MM.1S (cell line): ENCODE results near the gene CASKIN1.

Experiments used
- DNase-seq: peaks from one replicate; pipeline ENCODE4 v3.0.0-alpha.2; 2015
- H2AFZ ChIP-seq: fragments of 300-600 bp; sonication (generic); 2 replicates; pipeline ENCODE4 v1.6.0; 2016; ENCODE audit warnings: antibody characterized with exemption, low read length
- H3F3A ChIP-seq: fragments of 300-600 bp; sonication (generic); 2 replicates; pipeline ENCODE4 v1.6.1; 2016; ENCODE audit warnings: mild to moderate bottlenecking, antibody characterized with exemption, low read length, moderate library complexity, mixed read lengths; ENCODE audit not compliant: insufficient read depth
- H3K27ac ChIP-seq: fragments of 300-600 bp; sonication (generic); 2 replicates; pipeline ENCODE4 v1.5.1; 2016; ENCODE audit warnings: mild to moderate bottlenecking, low read length
- H3K27me3 ChIP-seq: fragments of 300-600 bp; sonication (generic); replicated peaks from 2 replicates; pipeline ENCODE4 v1.6.0; 2016; ENCODE audit warnings: low read length; ENCODE audit not compliant: insufficient read depth
- H3K36me3 ChIP-seq: fragments of 300-600 bp; sonication (generic); replicated peaks from 2 replicates; pipeline ENCODE4 v1.6.1; 2016; ENCODE audit warnings: mild to moderate bottlenecking, low read length, mixed read lengths; ENCODE audit not compliant: insufficient read depth
- H3K4me1 ChIP-seq: fragments of 300-600 bp; sonication (generic); 2 replicates; pipeline ENCODE4 v1.6.1; 2016; ENCODE audit warnings: low read length, mixed read lengths
- H3K4me2 ChIP-seq: fragments of 300-600 bp; sonication (generic); 2 replicates; pipeline ENCODE4 v1.6.0; 2016; ENCODE audit warnings: low read depth, low read length
- H3K4me3 ChIP-seq: fragments of 300-600 bp; sonication (generic); 2 replicates; pipeline ENCODE4 v1.5.1; 2016; ENCODE audit warnings: low read length, mixed read lengths
- H3K79me2 ChIP-seq: fragments of 300-600 bp; sonication (generic); 2 replicates; pipeline ENCODE4 v1.6.1; 2016; ENCODE audit warnings: mixed run types, low read length, mixed read lengths
- H3K9ac ChIP-seq: fragments of 300-600 bp; sonication (generic); 2 replicates; pipeline ENCODE4 v1.6.1; 2016; ENCODE audit warnings: low read length, mixed read lengths
- H3K9me2 ChIP-seq: fragments of 300-600 bp; sonication (generic); replicated peaks from 2 replicates; pipeline ENCODE4 v1.6.1; 2016; ENCODE audit warnings: mild to moderate bottlenecking, low read length, mixed read lengths; ENCODE audit not compliant: insufficient read depth
- H3K9me3 ChIP-seq: fragments of 300-600 bp; sonication (generic); replicated peaks from 2 replicates; pipeline ENCODE4 v1.6.1; 2016; ENCODE audit warnings: mild to moderate bottlenecking, low read length, mixed read lengths; ENCODE audit not compliant: insufficient read depth
- H4K20me1 ChIP-seq: fragments of 300-600 bp; sonication (generic); 2 replicates; pipeline ENCODE4 v1.6.1; 2016; ENCODE audit warnings: mild to moderate bottlenecking, low read length, moderate library complexity, mixed read lengths; ENCODE audit not compliant: insufficient read depth
- CTCF ChIP-seq: fragments of 300-600 bp; sonication (generic); IDR thresholded peaks from 2 replicates; pipeline ENCODE4 v1.5.1; 2016; ENCODE audit warnings: antibody characterized with exemption, low read length, mixed read lengths
- EZH2 ChIP-seq: fragments of 300-600 bp; sonication (generic); optimal IDR thresholded peaks from 2 replicates; pipeline ENCODE3; 2017; ENCODE audit warnings: low read depth, mild to moderate bottlenecking, antibody characterized with exemption, low read length, mixed read lengths
- EZH2phosphoT487 ChIP-seq: fragments of 300-600 bp; sonication (generic); IDR thresholded peaks from 2 replicates; pipeline ENCODE4 v1.6.1; 2018; ENCODE audit warnings: antibody characterized with exemption, low read length

The CASKIN1 gene

DNA sequence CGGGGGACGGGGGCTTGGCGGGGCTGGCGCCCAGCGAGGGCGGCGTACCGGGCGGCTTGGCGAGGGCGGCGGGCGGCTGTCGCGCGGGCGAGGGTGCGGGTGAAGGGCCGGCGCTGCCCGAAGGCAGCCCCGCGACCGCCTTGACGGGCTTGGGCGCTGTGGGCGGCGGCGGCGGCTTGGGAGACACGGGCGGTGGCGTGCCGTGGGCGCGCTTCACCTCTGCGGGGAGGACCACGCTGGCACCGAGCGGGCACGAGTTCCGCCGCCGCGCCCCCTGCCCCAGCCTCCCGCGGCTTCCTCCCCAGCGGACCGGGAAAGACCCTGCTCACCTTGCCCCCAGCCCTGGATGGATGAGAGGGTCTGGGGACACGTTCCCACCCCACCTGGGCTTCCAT is 17.3 kb downstream of the CASKIN1 start:
- Histone ChIP-seq H3K27me3 (no peaks in the 10 kb centered on the region), H3K9me2 (no peaks in the 10 kb centered on the region), H3K36me3 (no peaks in the 10 kb centered on the region), H3K27ac (no peak overlapping the region), H3K4me1 (no peaks in the 10 kb centered on the region), H3K9me3 (no peaks in the 10 kb centered on the region), H3K79me2 (no peaks in the 10 kb centered on the region), H2AFZ (no peak overlapping the region), H4K20me1 (no peaks in the 10 kb centered on the region), H3K4me3 (no peak overlapping the region), H3K4me2 (no peak overlapping the region), H3K9ac (no peak overlapping the region), H3F3A (no peaks in the 10 kb centered on the region)
- TF ChIP-seq EZH2 (no peak), EZH2phosphoT487 (no peak), CTCF (no peak)
- no peak for DNase-seq

- no peak for TF ChIP-seq CTCF
Observed at GRCh38 chr16:2178321-2179106, 17.9 kb downstream of the CASKIN1 start.

GRCh38 chr16:2177561-2177960 is 18.8 kb downstream of the CASKIN1 start:
- Histone ChIP-seq H3F3A (no peaks in the 10 kb centered on the region), H3K4me1 (no peaks in the 10 kb centered on the region), H3K79me2 (no peaks in the 10 kb centered on the region), H4K20me1 (no peaks in the 10 kb centered on the region), H3K4me2 (no peak overlapping the region), H3K27me3 (no peaks in the 10 kb centered on the region), H2AFZ (no peak overlapping the region), H3K9me2 (no peaks in the 10 kb centered on the region), H3K27ac (no peak overlapping the region), H3K9ac (no peak overlapping the region), H3K4me3 (no peak overlapping the region), H3K9me3 (no peaks in the 10 kb centered on the region), H3K36me3 (no peaks in the 10 kb centered on the region)
- no peak for DNase-seq
- no peak for TF ChIP-seq EZH2phosphoT487

More at GRCh38 chr16:2178321-2179106, 17.9 kb downstream of the CASKIN1 start:
- Histone ChIP-seq H4K20me1 (no peaks in the 10 kb centered on the region), H3K4me2 (no peak overlapping the region), H3K27ac (no peak overlapping the region), H3K4me3 (no peak overlapping the region), H3K79me2 (no peaks in the 10 kb centered on the region), H2AFZ (no peak overlapping the region), H3K4me1 (no peaks in the 10 kb centered on the region), H3K36me3 (no peaks in the 10 kb centered on the region), H3K9me2 (no peaks in the 10 kb centered on the region), H3K9ac (no peak overlapping the region), H3K27me3 (no peaks in the 10 kb centered on the region), H3K9me3 (no peaks in the 10 kb centered on the region), H3F3A (no peaks in the 10 kb centered on the region)
- no peak for DNase-seq

DNA sequence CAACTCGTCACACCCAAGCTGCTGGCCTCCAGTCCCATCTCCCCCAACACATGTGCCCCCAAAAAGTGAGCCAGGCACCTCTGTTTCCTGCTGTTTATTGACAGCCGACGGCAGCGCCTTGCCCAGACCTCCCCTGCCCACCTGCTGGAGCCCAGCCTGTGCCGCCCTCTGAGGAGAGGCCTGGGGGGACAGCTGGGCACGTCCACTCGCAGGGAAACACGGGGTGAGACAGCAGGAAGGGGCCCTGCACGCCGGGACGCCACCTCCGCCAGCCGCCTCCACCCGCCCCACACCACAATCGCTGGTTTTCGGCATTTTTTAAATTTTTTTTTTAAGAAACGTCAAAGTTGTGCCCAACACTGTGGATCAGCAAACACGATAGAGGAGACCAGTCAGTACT is 19.3 kb downstream of the CASKIN1 start:
- Histone ChIP-seq H3K36me3 (no peaks in the 10 kb centered on the region), H3K79me2 (no peaks in the 10 kb centered on the region), H3K9me3 (no peaks in the 10 kb centered on the region), H3K27ac (no peak overlapping the region), H4K20me1 (no peaks in the 10 kb centered on the region), H3F3A (no peaks in the 10 kb centered on the region), H3K9ac (no peak overlapping the region), H3K27me3 (no peaks in the 10 kb centered on the region), H2AFZ (no peak overlapping the region), H3K4me1 (no peaks in the 10 kb centered on the region), H3K9me2 (no peaks in the 10 kb centered on the region), H3K4me3 (no peak overlapping the region), H3K4me2 (no peak overlapping the region)
- no peak for DNase-seq
- TF ChIP-seq EZH2phosphoT487 (no peak), EZH2 (no peak), CTCF (no peak)
